HepG2 (cell line): ENCODE results near the gene TRRAP. TPM values are rescaled to one million over a fixed set of nuclear protein-coding genes. Genes with fewer than 3 reads are reported as not detected.

Source experiments
- ATAC-seq: fragments of 200-7000 bp; cut with Tn5 transposase; 3 replicates; pipeline ENCODE4 v1.9.1; 2020; ENCODE audit warnings: mild to moderate bottlenecking, moderate library complexity
- BruUV-seq: library from RNA; stranded (reverse); fragments of 400-500 nt; replicated peaks from 2 replicates; lab custom pipeline; 2021; lab: Mats Ljungman, UMichigan
- CTCF ChIA-PET: fragments of 300-600 bp; formaldehyde crosslinking; extraction: SDS; loops from one replicate; lab custom pipeline; 2021; ENCODE audit warnings: low total read pairs, inconsistent platforms, low intra/inter-chr PET ratio; lab: Yijun Ruan, JAX
- POLR2A ChIA-PET: fragments of 350-600 bp; sonication (Branson Sonifier 250); formaldehyde crosslinking; loops from one replicate; lab custom pipeline; 2020; ENCODE audit warnings: antibody characterized with exemption, inconsistent platforms; lab: Yijun Ruan, JAX
- DNase-seq: peaks from one replicate; pipeline ENCODE4 v3.0.0-alpha.2; 2015; ENCODE audit warnings: low spot score
- FAIRE-seq: peaks from 3 replicates; lab custom pipeline; 2011; peaks lifted over from hg19 to GRCh38; lab: Jason Lieb, UNC
- H2AFZ ChIP-seq: one replicate; pipeline ENCODE4 v1.6.1; 2011; ENCODE audit warnings: low read length, inconsistent platforms
- H3K27ac ChIP-seq: fragments of 300-600 bp; 3 replicates; pipeline ENCODE4 v1.8.0; 2011; ENCODE audit warnings: mixed run types, mild to moderate bottlenecking, mixed read lengths, low read length, inconsistent platforms; ENCODE audit not compliant: insufficient read depth; ENCODE audit errors: extremely low read length
- H3K27me3 ChIP-seq, 2 experiments: fragments of 200-600 bp in 1 of 2; 2 replicates in 1 of 2; 3 replicates in 1 of 2; pipeline versions ENCODE4 v1.6.0 to v1.8.0; 2011; ENCODE audit warnings: low read length in 2 of 2, mild to moderate bottlenecking in 2 of 2, moderate library complexity in 2 of 2, inconsistent platforms in 1 of 2; ENCODE audit not compliant: insufficient read depth in 2 of 2, control insufficient read depth in 1 of 2
- H3K36me3 ChIP-seq, 2 experiments: fragments of 200-600 bp in 1 of 2; replicated peaks in 1 of 2; 2 replicates in 1 of 2; 3 replicates in 1 of 2; pipeline versions ENCODE4 v1.5.1 to v1.8.0; 2011; ENCODE audit warnings: low read length in 2 of 2, inconsistent platforms in 1 of 2; ENCODE audit not compliant: insufficient read depth in 2 of 2, control insufficient read depth in 1 of 2
- H3K4me1 ChIP-seq: 2 replicates; pipeline ENCODE4 v1.5.1; 2012; ENCODE audit warnings: low read length, inconsistent platforms; ENCODE audit not compliant: insufficient read depth
- H3K4me2 ChIP-seq: 2 replicates; pipeline ENCODE4 v1.6.0; 2011; ENCODE audit warnings: low read depth, low read length, inconsistent platforms
- H3K4me3 ChIP-seq, 3 experiments: fragments of 200-600 bp in 1 of 3; sonication (generic), shearing (Covaris generic) in 1 of 3; replicated peaks in 1 of 3; 2 replicates each; pipeline ENCODE4 v1.5.1; 2011 to 2016; ENCODE audit warnings: low read length in 3 of 3, inconsistent platforms in 2 of 3, low read depth in 2 of 3, mild to moderate bottlenecking in 2 of 3, control low read depth in 1 of 3, mixed read lengths in 1 of 3; ENCODE audit not compliant: insufficient read depth in 1 of 3
- H3K79me2 ChIP-seq: one replicate; pipeline ENCODE4 v1.6.1; 2011; ENCODE audit warnings: low read length, inconsistent platforms; ENCODE audit not compliant: insufficient read depth
- H3K9ac ChIP-seq: 2 replicates; pipeline ENCODE4 v1.6.0; 2011; ENCODE audit warnings: mild to moderate bottlenecking, low read depth, low read length, inconsistent platforms; ENCODE audit not compliant: insufficient read depth
- H3K9me3 ChIP-seq: 2 replicates; pipeline ENCODE4 v1.5.1; 2012; ENCODE audit warnings: mild to moderate bottlenecking, low read length
- H4K20me1 ChIP-seq: 2 replicates; pipeline ENCODE4 v1.6.0; 2011; ENCODE audit warnings: inconsistent platforms, mild to moderate bottlenecking, low read length, moderate library complexity; ENCODE audit not compliant: insufficient read depth
- ATF7 ChIP-seq, 2 experiments: fragments of 450-650 bp in 1 of 2; sonication (generic) in 1 of 2; formaldehyde crosslinking in 1 of 2; IDR thresholded peaks; 2 replicates each; pipeline versions ENCODE4 v1.4.0 to v1.6.1; 2016 to 2020; ENCODE audit warnings: antibody characterized with exemption in 1 of 2, mild to moderate bottlenecking in 1 of 2, missing genetic modification reagents in 1 of 2
- ATM ChIP-seq: fragments of 450-650 bp; IDR thresholded peaks from 2 replicates; pipeline ENCODE4 v1.7.1; 2017; ENCODE audit warnings: mild to moderate bottlenecking, borderline replicate concordance
- CTCF ChIP-seq: sonication (generic); formaldehyde crosslinking; IDR thresholded peaks from 2 replicates; pipeline ENCODE4 v1.5.0; 2020; ENCODE audit warnings: mild to moderate bottlenecking, missing genetic modification reagents, moderate library complexity
- ETV6 ChIP-seq: sonication (generic); formaldehyde crosslinking; conservative IDR thresholded peaks from 2 replicates; pipeline ENCODE4 v1.4.0; 2020; ENCODE audit warnings: missing genetic modification reagents
- GRHL1 ChIP-seq: sonication (generic); formaldehyde crosslinking; conservative IDR thresholded peaks from 2 replicates; pipeline ENCODE4 v1.8.0; 2022; ENCODE audit warnings: missing genetic modification reagents
- RFX5 ChIP-seq: IDR thresholded peaks from 2 replicates; pipeline ENCODE4 v1.6.1; 2011; ENCODE audit warnings: low read depth, low read length, improper control_type of control experiment
- ZBTB14 ChIP-seq: sonication (generic); formaldehyde crosslinking; IDR thresholded peaks from 2 replicates; pipeline ENCODE4 v1.4.0; 2020; ENCODE audit warnings: missing genetic modification reagents
- ZBTB46 ChIP-seq: sonication (generic); formaldehyde crosslinking; IDR thresholded peaks from 2 replicates; pipeline ENCODE4 v1.4.0; 2020; ENCODE audit warnings: mild to moderate bottlenecking, missing genetic modification reagents, borderline replicate concordance
- ZFAT ChIP-seq: sonication (generic); formaldehyde crosslinking; conservative IDR thresholded peaks from 2 replicates; pipeline ENCODE4 v1.8.1; 2023; ENCODE audit warnings: missing genetic modification reagents, inconsistent platforms
- ZNF121 ChIP-seq: sonication (generic); formaldehyde crosslinking; IDR thresholded peaks from 2 replicates; pipeline ENCODE4 v1.5.0; 2020; ENCODE audit warnings: mild to moderate bottlenecking, missing genetic modification reagents
- ZNF619 ChIP-seq: sonication (generic); formaldehyde crosslinking; IDR thresholded peaks from 2 replicates; pipeline ENCODE4 v1.4.0; 2020; ENCODE audit warnings: mild to moderate bottlenecking, missing genetic modification reagents
- ZNF75D ChIP-seq: sonication (generic); formaldehyde crosslinking; IDR thresholded peaks from 2 replicates; pipeline ENCODE4 v1.8.1; 2023; ENCODE audit warnings: missing genetic modification reagents, mild to moderate bottlenecking, borderline replicate concordance
- ZNF775 ChIP-seq: sonication (generic); formaldehyde crosslinking; IDR thresholded peaks from 2 replicates; pipeline ENCODE4 v1.4.0; 2020; ENCODE audit warnings: missing genetic modification reagents, mild to moderate bottlenecking, moderate library complexity, borderline replicate concordance
- ZNF800 ChIP-seq: sonication (generic); formaldehyde crosslinking; IDR thresholded peaks from 2 replicates; pipeline ENCODE4 v1.4.0; 2020; ENCODE audit warnings: missing genetic modification reagents
- WGBS: methylation state at CpG from one replicate; pipeline ENCODE4 v1.1.6; 2017; ENCODE audit warnings: low lambda C conversion rate; 5-methylcytosine and 5-hydroxymethylcytosine counted together
- in situ Hi-C: cut with HindIII; loops from 2 replicates; pipeline ENCODE4 v1.10.0; 2017; ENCODE audit warnings: low pct_unique_long_range_greater_than_20kb; ENCODE audit not compliant: extremely low pct_ligation_motif_present
- intact Hi-C: fragments of 100-400 bp; cut with micrococcal nuclease; formaldehyde crosslinking; loops from one replicate; pipeline ENCODE4 v1.10.0; 2022; ENCODE audit not compliant: unreplicated experiment
- polyA plus RNA-seq, 8 experiments: library from polyadenylated mRNA; depleted of rRNA in 3 of 8; stranded (reverse) in 7 of 8; unstranded in 1 of 8; fragments of >200 nt; fragmentation: Illumina TruSeq in 4 of 8; extraction: Trizol in 4 of 8; gene quantifications; 2 replicates each; pipeline versions ENCODE4 v1.2.1 to v1.2.3, GENCODE V29; 2011 to 2016; ENCODE audit warnings: low read depth in 4 of 8, missing spikeins in 1 of 8, mixed read lengths in 1 of 8; ENCODE audit not compliant: insufficient read depth in 1 of 8
- total RNA-seq, 5 experiments: library from RNA; depleted of rRNA; stranded (reverse); fragments of >200 nt; fragmentation: Illumina TruSeq; extraction: Trizol; gene quantifications; 2 replicates each; pipeline ENCODE4 v1.2.3, GENCODE V29; 2016; ENCODE audit warnings: low read depth in 1 of 5

TRRAP gene
- total and polyA plus RNA-seq, 2 of the 13 experiments (the other 11 are each of a cell fraction or from before 2014, with no cell fraction given) = 8.6 to 10.5 TPM

- 78% methylated on average over 4 of the region's 4 CpGs for WGBS
- DNase-seq (no peak), ATAC-seq (no peak), FAIRE-seq (no peak)
- BruUV-seq = no TSS peak
- Histone ChIP-seq H3K79me2 (no peaks in the 10 kb centered on the region), H3K27me3 (no peaks in the 10 kb centered on the region), H3K4me1 (no peaks in the 10 kb centered on the region), H3K4me2 (no peak overlapping the region), H3K9ac (no peak overlapping the region), H3K36me3 (peaks cover 25 to 81% of the 10 kb centered on the region in 2 experiments), H4K20me1 (no peaks in the 10 kb centered on the region), H3K27ac (no peak overlapping the region), H2AFZ (no peak overlapping the region), H3K4me3 (no peak overlapping the region), H3K9me3 (no peaks in the 10 kb centered on the region)
- in situ Hi-C loops (no loop called here), intact Hi-C loops (no loop called here)
- TF ChIP-seq ZNF75D (CRISPR knock-in tag) (no peak), CTCF (CRISPR knock-in tag) (no peak), ZNF619 (CRISPR knock-in tag) (no peak), ZBTB46 (CRISPR knock-in tag) (no peak), GRHL1 (CRISPR knock-in tag) (no peak), ZNF121 (no peak), ETV6 (no peak), ATM (no peak), ATF7 (IDR thresholded peaks at IDR 0.05) (no peak), ATF7 (CRISPR knock-in tag; IDR thresholded peaks at IDR 0.05) (no peak), ZNF775 (CRISPR knock-in tag) (no peak), ZNF800 (no peak), RFX5 (no peak), ZBTB14 (CRISPR knock-in tag) (no peak), ZFAT (no peak)
- ChIA-PET POLR2A (no interaction called here), CTCF (no interaction called here)
Observed at GRCh38 chr7:98985406-98985805, 107.1 kb downstream of the TRRAP start.
